SK-N-SH (cell line): ENCODE results near the gene DAGLB.

ENCODE experiments used
- EP300 ChIP-seq, 2 experiments: IDR thresholded peaks; 2 replicates each; pipeline versions ENCODE4 v1.4.0 to v1.6.1; 2012; ENCODE audit warnings: borderline replicate concordance in 1 of 2, low read depth in 1 of 2, low read length in 1 of 2
- FOXJ3 ChIP-seq: sonication (generic); formaldehyde crosslinking; IDR thresholded peaks from 2 replicates; pipeline ENCODE4 v1.5.1; 2020; ENCODE audit warnings: mild to moderate bottlenecking, missing genetic modification reagents
- JUND ChIP-seq: IDR thresholded peaks from 2 replicates; pipeline ENCODE4 v1.4.0; 2012
- RXRA ChIP-seq: IDR thresholded peaks from 2 replicates; pipeline ENCODE4 v1.4.0; 2012; ENCODE audit warnings: low read depth, mild to moderate bottlenecking, borderline replicate concordance
- SIN3A ChIP-seq: IDR thresholded peaks from 2 replicates; pipeline ENCODE4 v1.6.1; 2012; ENCODE audit warnings: low read depth, mild to moderate bottlenecking, low read length, moderate library complexity, borderline replicate concordance
- TF ChIP-seq, protein P1 (sequence below): IDR thresholded peaks from 2 replicates; pipeline ENCODE4 v1.4.0; 2012; ENCODE audit warnings: low read depth, borderline replicate concordance
- TF ChIP-seq, protein P2 (sequence below): fragments of 150-350 bp; IDR thresholded peaks from 2 replicates; pipeline ENCODE4 v1.6.1; 2016; ENCODE audit warnings: mild to moderate bottlenecking, low read depth, low read length
- TF ChIP-seq, protein P3 (sequence below): fragments of 200-600 bp; sonication (generic); IDR thresholded peaks from 2 replicates; pipeline ENCODE4 v1.6.1; 2017; ENCODE audit warnings: antibody characterized with exemption, mild to moderate bottlenecking, moderate library complexity

DNA sequence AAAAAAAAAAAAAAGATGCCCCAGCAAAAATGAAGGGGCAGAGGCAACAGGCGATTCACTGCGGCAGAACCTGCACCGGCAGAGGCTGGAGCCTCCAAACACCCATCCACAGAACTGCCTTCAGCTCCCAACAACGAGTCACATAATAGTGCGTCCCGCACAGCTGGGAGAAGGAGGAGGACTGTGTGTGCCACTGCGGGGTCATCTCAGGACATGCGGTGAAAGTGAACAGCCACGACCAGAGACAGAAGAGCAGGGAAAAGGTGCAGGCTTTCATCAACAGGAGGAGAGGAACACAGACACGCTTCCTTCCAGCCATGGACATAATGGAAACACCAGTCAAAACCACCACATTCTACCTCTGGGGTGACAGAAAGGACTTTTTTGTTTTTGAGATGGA lies 34.1 kb downstream of the DAGLB start:
- no peak for TF ChIP-seq FOXJ3 (CRISPR knock-in tag)
- TF ChIP-seq JUND, result no peak
- TF ChIP-seq EP300 (IDR thresholded peaks at IDR 0.05; ENCODE audit: borderline replicate concordance in 1 of 2, low read depth in 1 of 2, low read length in 1 of 2), result no peak
- no peak for TF ChIP-seq SIN3A
- TF ChIP-seq, protein P1, sequence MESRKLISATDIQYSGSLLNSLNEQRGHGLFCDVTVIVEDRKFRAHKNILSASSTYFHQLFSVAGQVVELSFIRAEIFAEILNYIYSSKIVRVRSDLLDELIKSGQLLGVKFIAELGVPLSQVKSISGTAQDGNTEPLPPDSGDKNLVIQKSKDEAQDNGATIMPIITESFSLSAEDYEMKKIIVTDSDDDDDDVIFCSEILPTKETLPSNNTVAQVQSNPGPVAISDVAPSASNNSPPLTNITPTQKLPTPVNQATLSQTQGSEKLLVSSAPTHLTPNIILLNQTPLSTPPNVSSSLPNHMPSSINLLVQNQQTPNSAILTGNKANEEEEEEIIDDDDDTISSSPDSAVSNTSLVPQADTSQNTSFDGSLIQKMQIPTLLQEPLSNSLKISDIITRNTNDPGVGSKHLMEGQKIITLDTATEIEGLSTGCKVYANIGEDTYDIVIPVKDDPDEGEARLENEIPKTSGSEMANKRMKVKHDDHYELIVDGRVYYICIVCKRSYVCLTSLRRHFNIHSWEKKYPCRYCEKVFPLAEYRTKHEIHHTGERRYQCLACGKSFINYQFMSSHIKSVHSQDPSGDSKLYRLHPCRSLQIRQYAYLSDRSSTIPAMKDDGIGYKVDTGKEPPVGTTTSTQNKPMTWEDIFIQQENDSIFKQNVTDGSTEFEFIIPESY, result no peak
- TF ChIP-seq, protein P2, sequence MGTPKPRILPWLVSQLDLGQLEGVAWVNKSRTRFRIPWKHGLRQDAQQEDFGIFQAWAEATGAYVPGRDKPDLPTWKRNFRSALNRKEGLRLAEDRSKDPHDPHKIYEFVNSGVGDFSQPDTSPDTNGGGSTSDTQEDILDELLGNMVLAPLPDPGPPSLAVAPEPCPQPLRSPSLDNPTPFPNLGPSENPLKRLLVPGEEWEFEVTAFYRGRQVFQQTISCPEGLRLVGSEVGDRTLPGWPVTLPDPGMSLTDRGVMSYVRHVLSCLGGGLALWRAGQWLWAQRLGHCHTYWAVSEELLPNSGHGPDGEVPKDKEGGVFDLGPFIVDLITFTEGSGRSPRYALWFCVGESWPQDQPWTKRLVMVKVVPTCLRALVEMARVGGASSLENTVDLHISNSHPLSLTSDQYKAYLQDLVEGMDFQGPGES, result no peak
- no peak for TF ChIP-seq RXRA
- TF ChIP-seq, protein P3, sequence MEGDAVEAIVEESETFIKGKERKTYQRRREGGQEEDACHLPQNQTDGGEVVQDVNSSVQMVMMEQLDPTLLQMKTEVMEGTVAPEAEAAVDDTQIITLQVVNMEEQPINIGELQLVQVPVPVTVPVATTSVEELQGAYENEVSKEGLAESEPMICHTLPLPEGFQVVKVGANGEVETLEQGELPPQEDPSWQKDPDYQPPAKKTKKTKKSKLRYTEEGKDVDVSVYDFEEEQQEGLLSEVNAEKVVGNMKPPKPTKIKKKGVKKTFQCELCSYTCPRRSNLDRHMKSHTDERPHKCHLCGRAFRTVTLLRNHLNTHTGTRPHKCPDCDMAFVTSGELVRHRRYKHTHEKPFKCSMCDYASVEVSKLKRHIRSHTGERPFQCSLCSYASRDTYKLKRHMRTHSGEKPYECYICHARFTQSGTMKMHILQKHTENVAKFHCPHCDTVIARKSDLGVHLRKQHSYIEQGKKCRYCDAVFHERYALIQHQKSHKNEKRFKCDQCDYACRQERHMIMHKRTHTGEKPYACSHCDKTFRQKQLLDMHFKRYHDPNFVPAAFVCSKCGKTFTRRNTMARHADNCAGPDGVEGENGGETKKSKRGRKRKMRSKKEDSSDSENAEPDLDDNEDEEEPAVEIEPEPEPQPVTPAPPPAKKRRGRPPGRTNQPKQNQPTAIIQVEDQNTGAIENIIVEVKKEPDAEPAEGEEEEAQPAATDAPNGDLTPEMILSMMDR, result no peak
